ENCODE measurements around the gene CEACAM7.

GRCh38 chr19:41695745-41696144 is 7.7 kb upstream of the CEACAM7 start:
- TF ChIP-seq CTCF (IDR thresholded peaks at IDR 0.05; ENCODE audit: insufficient read depth, low read length), result no peak
- no peak for TF ChIP-seq REST (IDR thresholded peaks at IDR 0.05; ENCODE audit: insufficient replicate concordance, low read depth)

Measured in HL-60 (cell line).